Stomach (tissue), 9 donors: ENCODE data around the gene EIF4EBP3. TPM values are rescaled to one million over a fixed set of nuclear protein-coding genes. Genes with fewer than 3 reads are reported as not detected.
A peak's percentile ranks its signal among the peaks of the same experiment; 100 is the strongest.

Source experiments
- DNase-seq, 2 donors: peaks; one replicate each; pipeline versions ENCODE4 v3.0.0 to v3.0.0-alpha.2; 2013 to 2019
- H3K27ac ChIP-seq, 5 donors: fragments of 200-600 bp in 4 of 5; sonication (generic) in 4 of 5; one replicate each; pipeline ENCODE4 v1.5.1; 2013 to 2019; ENCODE audit warnings: mild to moderate bottlenecking in 1 of 5, moderate library complexity in 1 of 5
- H3K27me3 ChIP-seq, 3 donors: fragments of 200-600 bp; sonication (generic); one replicate each; pipeline ENCODE4 v1.5.1; 2017 to 2019; ENCODE audit warnings: mixed run types in 1 of 3
- H3K36me3 ChIP-seq, 4 donors: fragments of 200-600 bp; sonication (generic); 1 replicate in 3 of 4; 2 replicates in 1 of 4; pipeline ENCODE4 v1.5.1; 2016 to 2019
- H3K4me1 ChIP-seq, 4 donors: fragments of 200-600 bp; sonication (generic); one replicate each; pipeline ENCODE4 v1.5.1; 2016 to 2019
- H3K4me3 ChIP-seq, 4 donors: fragments of 200-600 bp; sonication (generic) in 3 of 4; one replicate each; pipeline ENCODE4 v1.5.1; 2016 to 2019; ENCODE audit warnings: mild to moderate bottlenecking in 1 of 4
- H3K9me3 ChIP-seq, 4 donors: fragments of 200-600 bp; sonication (generic); one replicate each; pipeline ENCODE4 v1.5.1; 2016 to 2019
- EP300 ChIP-seq: sonication (generic); formaldehyde crosslinking; IDR thresholded peaks from one replicate; pipeline ENCODE4 v1.6.1; 2017; ENCODE audit warnings: antibody characterized with exemption
- POLR2A ChIP-seq, 4 donors: fragments of 450-650 bp; IDR thresholded peaks; one replicate each; pipeline ENCODE4 v1.6.1; 2016; ENCODE audit warnings: antibody characterized with exemption in 4 of 4, control low read depth in 2 of 4, mild to moderate bottlenecking in 1 of 4, moderate library complexity in 1 of 4
- POLR2AphosphoS5 ChIP-seq, 3 donors: sonication (generic); formaldehyde crosslinking; IDR thresholded peaks; one replicate each; pipeline ENCODE4 v1.6.1; 2016; ENCODE audit warnings: antibody characterized with exemption in 3 of 3
- WGBS, 5 donors: extraction: QIAGEN DNeasy Blood & Tissue Kit in 3 of 5; methylation state at CpG; one replicate each; pipeline versions ENCODE4 v1.1.5 to v1.1.7; 2013 to 2018; 5-methylcytosine and 5-hydroxymethylcytosine counted together
- intact Hi-C: fragments of 100-400 bp; cut with DNase I; formaldehyde crosslinking; loops from one replicate; pipeline ENCODE4 v1.15.1; 2023; ENCODE audit warnings: low total_unique reads
- polyA plus RNA-seq, 3 donors: library from polyadenylated mRNA; stranded (reverse); fragments of 200-250 nt; gene quantifications; one replicate each; pipeline ENCODE4 v1.2.3, GENCODE V29; 2013
- total RNA-seq, 5 donors: library from RNA; depleted of rRNA; stranded (reverse); fragments of >200 nt; gene quantifications; one replicate each; pipeline versions ENCODE4 v1.1.0 to v1.2.3, GENCODE V29; 2014 to 2016
- TF ChIP-seq, protein P1 (sequence below), 7 experiments: fragments of 450-650 bp in 4 of 7; fragments of 200-600 bp in 3 of 7; sonication (generic) in 3 of 7; IDR thresholded peaks; one replicate each; pipeline ENCODE4 v1.5.1; 2016 to 2019; ENCODE audit warnings: antibody characterized with exemption in 7 of 7, control low read depth in 2 of 7, mild to moderate bottlenecking in 1 of 7
- donor health status: healthy with polysubstance abuse.
- donor health status: Bipolar disorder and iron deficiency.
- donor health status: healthy.

EIF4EBP3 gene
- total and polyA plus RNA-seq, 8 donors = 2.7 to 90.9 (median 12.2) TPM

GRCh38 chr5:140556438-140556837, 9.0 kb downstream of the EIF4EBP3 start:
- peaks cover 13 to 42% (median 32%) of the 10 kb centered on the region in 4 donors for H3K36me3 ChIP-seq
- peak in 1 of 2 donors; percentile 41 for DNase-seq
- peak overlapping the region in 4 of 5 donors; percentile 92 to 98 (median 94) for H3K27ac ChIP-seq
- peak overlapping the region; percentile 64 to 82 (median 74) for H3K4me3 ChIP-seq
- intact Hi-C loops = no loop called here
- no peaks in the 10 kb centered on the region for H3K9me3 ChIP-seq
- H3K4me1 ChIP-seq = peaks cover 17 to 61% (median 46%) of the 10 kb centered on the region in 4 donors
- H3K27me3 ChIP-seq = no peaks in the 10 kb centered on the region
- 1 to 5% (median 4%) methylated on average over 6 of the region's 6 CpGs for WGBS, 5 donors
- no peak for TF ChIP-seq POLR2A (IDR thresholded peaks at IDR 0.05)
- no peak for TF ChIP-seq EP300
- TF ChIP-seq, protein P1, sequence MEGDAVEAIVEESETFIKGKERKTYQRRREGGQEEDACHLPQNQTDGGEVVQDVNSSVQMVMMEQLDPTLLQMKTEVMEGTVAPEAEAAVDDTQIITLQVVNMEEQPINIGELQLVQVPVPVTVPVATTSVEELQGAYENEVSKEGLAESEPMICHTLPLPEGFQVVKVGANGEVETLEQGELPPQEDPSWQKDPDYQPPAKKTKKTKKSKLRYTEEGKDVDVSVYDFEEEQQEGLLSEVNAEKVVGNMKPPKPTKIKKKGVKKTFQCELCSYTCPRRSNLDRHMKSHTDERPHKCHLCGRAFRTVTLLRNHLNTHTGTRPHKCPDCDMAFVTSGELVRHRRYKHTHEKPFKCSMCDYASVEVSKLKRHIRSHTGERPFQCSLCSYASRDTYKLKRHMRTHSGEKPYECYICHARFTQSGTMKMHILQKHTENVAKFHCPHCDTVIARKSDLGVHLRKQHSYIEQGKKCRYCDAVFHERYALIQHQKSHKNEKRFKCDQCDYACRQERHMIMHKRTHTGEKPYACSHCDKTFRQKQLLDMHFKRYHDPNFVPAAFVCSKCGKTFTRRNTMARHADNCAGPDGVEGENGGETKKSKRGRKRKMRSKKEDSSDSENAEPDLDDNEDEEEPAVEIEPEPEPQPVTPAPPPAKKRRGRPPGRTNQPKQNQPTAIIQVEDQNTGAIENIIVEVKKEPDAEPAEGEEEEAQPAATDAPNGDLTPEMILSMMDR (IDR thresholded peaks at IDR 0.05) = no peak
- TF ChIP-seq POLR2AphosphoS5 (IDR thresholded peaks at IDR 0.05) = no peak

- no peaks in the 10 kb centered on the region for H3K27me3 ChIP-seq
- DNase-seq = peak; percentile 95 to 97
- intact Hi-C loops = no loop called here
- peaks cover 17 to 62% (median 47%) of the 10 kb centered on the region in 4 donors for H3K4me1 ChIP-seq
- H3K9me3 ChIP-seq = no peaks in the 10 kb centered on the region
- WGBS, 5 donors = 0 to 1% (median 1%) methylated on average over 17 to 46 of the region's 46 CpGs
- H3K27ac ChIP-seq = peak within 1 kb of the TSS; percentile 92 to 98 (median 94)
- TF ChIP-seq POLR2A (IDR thresholded peaks at IDR 0.05) (peak in 2 of 4 donors; percentile 90 to 92), POLR2AphosphoS5 (IDR thresholded peaks at IDR 0.05) (peak; percentile 98 to 99 (median 98)), EP300 (peak; percentile 37)
- TF ChIP-seq, protein P1 (IDR thresholded peaks at IDR 0.05) = no peak
- H3K36me3 ChIP-seq = peaks cover 8 to 42% (median 31%) of the 10 kb centered on the region in 4 donors
- peak within 1 kb of the TSS; percentile 64 to 82 (median 74) for H3K4me3 ChIP-seq
Measured at GRCh38 chr5:140557136-140557805, 9.8 kb downstream of the EIF4EBP3 start, which contains the start of gene SRA1. Gene SRA1 (minus strand): TSS chr5:140557473. CDS start chr5:140557452, 21 bp downstream.

DNA sequence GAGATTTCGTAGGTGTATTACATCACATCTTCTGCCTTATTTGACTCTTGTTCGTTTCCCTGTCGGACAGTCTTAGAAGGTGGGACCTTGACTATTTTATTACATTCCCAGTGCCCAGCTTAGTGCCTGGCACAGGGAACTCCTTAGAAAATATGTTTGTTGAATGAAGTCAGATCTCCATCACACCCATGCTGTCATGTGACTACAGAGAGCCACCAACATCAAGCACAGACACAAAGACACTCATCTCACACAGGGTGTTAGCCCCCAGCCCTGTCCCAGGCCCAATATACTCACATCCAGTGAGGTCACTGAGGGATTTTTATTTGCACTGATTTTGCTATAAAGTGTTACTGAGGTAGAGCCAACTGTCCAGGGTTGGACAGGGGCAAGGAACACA, 10.5 kb downstream of the EIF4EBP3 start:
- Histone ChIP-seq H3K9me3 (no peaks in the 10 kb centered on the region), H3K4me3 (peak overlapping the region in 1 of 4 donors; percentile 82), H3K4me1 (peaks cover 17 to 64% (median 51%) of the 10 kb centered on the region in 4 donors), H3K27ac (peak overlapping the region; percentile 92 to 98 (median 94)), H3K27me3 (no peaks in the 10 kb centered on the region), H3K36me3 (peaks cover 6 to 37% (median 30%) of the 10 kb centered on the region in 4 donors)
- no peak for TF ChIP-seq EP300
- TF ChIP-seq, protein P1 (IDR thresholded peaks at IDR 0.05) = no peak
- TF ChIP-seq POLR2A (IDR thresholded peaks at IDR 0.05) = no peak
- TF ChIP-seq POLR2AphosphoS5 (IDR thresholded peaks at IDR 0.05) = no peak
- no peak for DNase-seq
- WGBS, 5 donors = 75 to 89% (median 85%) methylated on average over 3 of the region's 3 CpGs
- intact Hi-C loops = no loop called here

GRCh38 chr5:140558542-140558941, 11.1 kb downstream of the EIF4EBP3 start:
- 88 to 96% (median 94%) methylated on average over 9 of the region's 9 CpGs for WGBS, 5 donors
- Histone ChIP-seq H3K27me3 (no peaks in the 10 kb centered on the region), H3K27ac (peak overlapping the region in 4 of 5 donors; percentile 92 to 98 (median 94)), H3K9me3 (no peaks in the 10 kb centered on the region), H3K4me3 (no peak overlapping the region), H3K4me1 (peaks cover 23 to 64% (median 55%) of the 10 kb centered on the region in 4 donors), H3K36me3 (peaks cover under 1 to 34% (median 30%) of the 10 kb centered on the region in 4 donors)
- intact Hi-C loops = no loop called here
- no peak for DNase-seq
- TF ChIP-seq, protein P1 (IDR thresholded peaks at IDR 0.05) = no peak
- TF ChIP-seq POLR2AphosphoS5 (IDR thresholded peaks at IDR 0.05) (no peak), EP300 (no peak), POLR2A (IDR thresholded peaks at IDR 0.05) (no peak)
